HFF-Myc (cell line): ENCODE measurements around the gene DHDDS.

Experiments used
- DNase-seq: peaks from one replicate; pipeline ENCODE4 v3.0.0-alpha.2; 2011; ENCODE audit warnings: low read depth; ENCODE audit errors: extremely low read depth
- H3K4me3 ChIP-seq: replicated peaks from 2 replicates; pipeline ENCODE4 v1.5.1; 2011; ENCODE audit warnings: low read depth, mild to moderate bottlenecking, control low read depth, low read length
- TF ChIP-seq, protein P1 (sequence below): IDR thresholded peaks from 2 replicates; pipeline ENCODE4 v1.5.1; 2012; ENCODE audit warnings: mild to moderate bottlenecking, low read depth, low read length, control low read depth; ENCODE audit errors: missing control alignments

DHDDS gene

DNA sequence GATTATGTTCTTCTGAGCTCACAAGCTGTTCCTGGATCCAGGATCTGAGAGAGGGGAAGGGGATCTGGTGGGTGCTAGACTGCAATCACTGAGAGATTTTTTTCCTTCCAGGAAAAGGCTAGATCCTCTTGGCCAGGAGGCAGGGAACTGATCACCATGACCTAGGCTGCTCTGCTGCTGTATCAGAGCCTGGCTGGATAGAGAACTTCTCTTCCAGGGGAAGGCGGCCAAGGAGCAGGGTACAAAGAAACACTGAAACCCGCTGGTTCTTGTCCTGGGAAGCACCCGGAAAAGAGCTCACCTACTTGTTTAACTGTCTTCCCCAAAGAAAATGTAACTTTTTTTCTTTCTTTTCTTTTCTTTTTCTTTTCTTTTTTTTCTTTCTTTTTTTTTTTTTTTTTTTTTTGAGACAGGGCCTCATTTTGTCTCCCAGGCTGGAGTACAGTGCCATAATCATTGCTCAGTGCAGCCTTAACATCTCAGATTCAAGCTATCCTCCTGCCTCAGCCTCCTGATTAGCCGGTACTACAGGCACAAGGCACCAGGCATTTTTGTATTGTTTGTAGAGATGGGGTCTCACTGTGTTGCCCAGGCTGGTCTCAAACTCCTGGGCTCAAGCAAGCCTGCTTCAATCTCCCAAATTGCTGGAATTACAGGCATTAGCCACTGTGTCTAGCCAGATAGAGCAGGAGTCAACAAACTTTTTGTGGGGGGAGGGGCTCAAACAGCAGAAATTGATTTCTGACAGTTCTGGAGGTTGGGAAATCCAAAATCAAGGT lies 85.1 kb downstream of the DHDDS start:
- H3K4me3 ChIP-seq, result no peak overlapping the region
- DNase-seq, result no peak
- TF ChIP-seq, protein P1, sequence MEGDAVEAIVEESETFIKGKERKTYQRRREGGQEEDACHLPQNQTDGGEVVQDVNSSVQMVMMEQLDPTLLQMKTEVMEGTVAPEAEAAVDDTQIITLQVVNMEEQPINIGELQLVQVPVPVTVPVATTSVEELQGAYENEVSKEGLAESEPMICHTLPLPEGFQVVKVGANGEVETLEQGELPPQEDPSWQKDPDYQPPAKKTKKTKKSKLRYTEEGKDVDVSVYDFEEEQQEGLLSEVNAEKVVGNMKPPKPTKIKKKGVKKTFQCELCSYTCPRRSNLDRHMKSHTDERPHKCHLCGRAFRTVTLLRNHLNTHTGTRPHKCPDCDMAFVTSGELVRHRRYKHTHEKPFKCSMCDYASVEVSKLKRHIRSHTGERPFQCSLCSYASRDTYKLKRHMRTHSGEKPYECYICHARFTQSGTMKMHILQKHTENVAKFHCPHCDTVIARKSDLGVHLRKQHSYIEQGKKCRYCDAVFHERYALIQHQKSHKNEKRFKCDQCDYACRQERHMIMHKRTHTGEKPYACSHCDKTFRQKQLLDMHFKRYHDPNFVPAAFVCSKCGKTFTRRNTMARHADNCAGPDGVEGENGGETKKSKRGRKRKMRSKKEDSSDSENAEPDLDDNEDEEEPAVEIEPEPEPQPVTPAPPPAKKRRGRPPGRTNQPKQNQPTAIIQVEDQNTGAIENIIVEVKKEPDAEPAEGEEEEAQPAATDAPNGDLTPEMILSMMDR, result no peak

DNA sequence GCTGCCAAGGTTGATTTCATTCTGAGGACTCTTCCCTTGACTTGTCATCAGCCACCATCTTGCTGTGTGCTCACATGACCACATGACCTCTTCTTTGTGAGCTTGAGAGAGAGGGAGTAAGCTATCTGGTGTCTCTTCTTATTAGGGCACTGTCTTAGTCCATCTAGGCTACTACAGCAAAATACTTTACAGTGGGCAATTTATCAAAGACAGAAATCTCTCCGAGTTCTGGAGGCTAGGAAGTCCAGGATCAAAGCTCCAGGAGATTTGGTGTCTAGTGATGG lies 85.6 kb downstream of the DHDDS start:
- no peak overlapping the region for H3K4me3 ChIP-seq
- TF ChIP-seq, protein P1, result no peak
- DNase-seq, result no peak

DNA sequence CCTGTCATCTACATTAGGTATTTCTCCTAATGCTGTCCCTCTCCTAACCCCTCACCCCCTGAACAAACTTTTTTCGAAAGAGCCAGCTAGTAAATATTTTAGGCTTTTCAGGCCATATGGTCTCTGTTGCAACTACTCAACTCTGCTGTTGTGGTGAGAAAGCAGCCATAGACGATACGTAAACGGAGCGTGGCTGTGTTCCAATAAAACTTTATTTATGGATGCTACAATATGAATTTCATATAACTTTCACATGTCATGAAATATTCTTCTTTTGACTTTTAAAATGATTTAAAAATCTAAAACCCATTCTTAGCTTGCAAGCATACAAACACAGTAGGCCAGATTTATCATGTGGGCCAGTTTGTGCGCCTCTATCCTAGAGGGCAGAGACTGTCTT lies 86.2 kb downstream of the DHDDS start:
- DNase-seq, result no peak
- H3K4me3 ChIP-seq, result no peak overlapping the region
- TF ChIP-seq, protein P1, result no peak

DNA sequence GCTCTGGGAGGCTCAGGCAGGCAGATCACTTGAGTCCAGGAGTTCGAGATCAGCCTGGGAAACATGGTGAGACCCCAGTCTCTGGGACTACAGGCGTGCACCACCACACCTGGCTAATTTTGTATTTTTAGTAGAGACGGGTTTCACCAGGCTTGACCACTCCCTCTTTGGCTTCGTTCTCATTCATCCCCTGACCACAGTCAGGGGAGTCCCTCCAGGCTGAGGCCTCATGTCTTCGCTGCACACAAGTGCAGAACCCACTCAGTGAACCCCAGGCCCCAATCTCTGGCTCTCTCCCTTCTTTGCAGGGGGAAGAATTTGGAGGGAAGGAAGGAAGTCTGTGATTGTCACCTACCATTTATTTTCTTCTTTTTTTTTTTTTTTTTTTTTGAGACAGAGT lies 88.2 kb downstream of the DHDDS start:
- TF ChIP-seq, protein P1, result no peak
- DNase-seq, result no peak
- no peak overlapping the region for H3K4me3 ChIP-seq
